ENCODE results near the gene CAMTA1. TPM values are rescaled to one million over a fixed set of nuclear protein-coding genes. Genes with fewer than 3 reads are reported as not detected.

Gene CAMTA1
- total RNA-seq, 2 donors from 2014 or later: 100 to 102 TPM

GRCh38 chr1:7390604-7391000, 605.3 kb downstream of the CAMTA1 start:
- Histone ChIP-seq H3K9me3 (no peaks in the 10 kb centered on the region), H3K36me3 (no peaks in the 10 kb centered on the region), H3K27me3 (replicated peaks; ENCODE audit: insufficient read depth) (no peaks in the 10 kb centered on the region), H3K4me1 (replicated peaks) (no peaks in the 10 kb centered on the region), H3K4me3 (no peak overlapping the region), H3K27ac (no peak overlapping the region)
- TF ChIP-seq POLR2A (IDR thresholded peaks at IDR 0.05) (no peak), POLR2AphosphoS5 (IDR thresholded peaks at IDR 0.05) (no peak)
- TF ChIP-seq, protein P1, sequence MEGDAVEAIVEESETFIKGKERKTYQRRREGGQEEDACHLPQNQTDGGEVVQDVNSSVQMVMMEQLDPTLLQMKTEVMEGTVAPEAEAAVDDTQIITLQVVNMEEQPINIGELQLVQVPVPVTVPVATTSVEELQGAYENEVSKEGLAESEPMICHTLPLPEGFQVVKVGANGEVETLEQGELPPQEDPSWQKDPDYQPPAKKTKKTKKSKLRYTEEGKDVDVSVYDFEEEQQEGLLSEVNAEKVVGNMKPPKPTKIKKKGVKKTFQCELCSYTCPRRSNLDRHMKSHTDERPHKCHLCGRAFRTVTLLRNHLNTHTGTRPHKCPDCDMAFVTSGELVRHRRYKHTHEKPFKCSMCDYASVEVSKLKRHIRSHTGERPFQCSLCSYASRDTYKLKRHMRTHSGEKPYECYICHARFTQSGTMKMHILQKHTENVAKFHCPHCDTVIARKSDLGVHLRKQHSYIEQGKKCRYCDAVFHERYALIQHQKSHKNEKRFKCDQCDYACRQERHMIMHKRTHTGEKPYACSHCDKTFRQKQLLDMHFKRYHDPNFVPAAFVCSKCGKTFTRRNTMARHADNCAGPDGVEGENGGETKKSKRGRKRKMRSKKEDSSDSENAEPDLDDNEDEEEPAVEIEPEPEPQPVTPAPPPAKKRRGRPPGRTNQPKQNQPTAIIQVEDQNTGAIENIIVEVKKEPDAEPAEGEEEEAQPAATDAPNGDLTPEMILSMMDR (IDR thresholded peaks at IDR 0.05): no peak
- WGBS: 96% methylated on average over 7 of the region's 7 CpGs
- DNase-seq (ENCODE audit: low spot score): no peak
- intact Hi-C loops (cut with DNase I): no loop called here

DNA sequence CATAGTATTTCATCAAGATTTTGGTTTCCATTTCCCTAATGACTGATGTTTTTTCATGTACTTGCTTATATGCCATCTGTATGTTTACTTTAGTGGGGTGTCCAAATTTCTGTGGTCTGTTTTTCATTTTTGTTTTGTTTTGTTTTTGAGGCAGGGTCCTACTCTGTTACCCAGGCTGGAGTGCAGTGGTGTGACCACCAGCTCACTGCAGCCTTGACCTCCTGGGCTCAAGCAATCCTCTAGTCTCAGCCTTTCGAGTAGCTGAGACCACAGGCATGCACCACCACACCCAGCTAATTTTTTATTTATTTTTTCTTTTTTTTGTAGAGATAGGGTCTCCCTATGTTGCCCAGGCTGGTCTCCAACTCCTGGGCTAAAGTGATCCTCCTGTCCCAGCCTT, 607.9 kb downstream of the CAMTA1 start:
- Histone ChIP-seq H3K27ac (no peak overlapping the region), H3K27me3 (replicated peaks; ENCODE audit: insufficient read depth) (no peaks in the 10 kb centered on the region), H3K9me3 (no peaks in the 10 kb centered on the region), H3K4me3 (no peak overlapping the region), H3K36me3 (no peaks in the 10 kb centered on the region), H3K4me1 (replicated peaks) (no peaks in the 10 kb centered on the region)
- intact Hi-C loops (cut with DNase I): no loop called here
- peak; percentile 0 for DNase-seq (ENCODE audit: low spot score)
- WGBS: 84% methylated on average over 1 of the region's 1 CpG
- no peak for TF ChIP-seq POLR2AphosphoS5 (IDR thresholded peaks at IDR 0.05)
- no peak for TF ChIP-seq POLR2A (IDR thresholded peaks at IDR 0.05)
- TF ChIP-seq, protein P1 (IDR thresholded peaks at IDR 0.05): no peak

DNA sequence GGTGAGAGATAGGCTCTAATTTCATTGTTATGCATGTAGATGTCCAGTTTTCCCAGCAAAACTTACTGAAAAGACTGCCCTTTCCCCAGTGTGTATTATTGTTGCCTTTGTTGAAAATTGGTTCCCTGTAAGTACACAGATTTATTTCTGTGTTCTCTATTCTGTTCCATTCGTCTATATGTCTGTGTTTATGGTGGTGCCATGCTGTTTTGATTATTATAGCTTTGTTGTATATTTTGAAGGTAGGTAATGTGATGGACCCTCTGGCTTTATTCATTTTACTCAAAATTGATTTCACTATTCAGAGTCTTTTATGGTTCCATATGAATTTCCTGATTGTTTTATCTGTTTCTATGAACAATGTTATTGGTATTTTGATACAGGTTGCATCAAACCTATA, 610.0 kb downstream of the CAMTA1 start:
- 97% methylated on average over 1 of the region's 1 CpG for WGBS
- Histone ChIP-seq H3K9me3 (no peaks in the 10 kb centered on the region), H3K4me1 (replicated peaks) (no peaks in the 10 kb centered on the region), H3K4me3 (no peak overlapping the region), H3K27ac (no peak overlapping the region), H3K27me3 (replicated peaks; ENCODE audit: insufficient read depth) (no peaks in the 10 kb centered on the region), H3K36me3 (no peaks in the 10 kb centered on the region)
- TF ChIP-seq POLR2AphosphoS5 (IDR thresholded peaks at IDR 0.05) (no peak), POLR2A (IDR thresholded peaks at IDR 0.05) (no peak)
- TF ChIP-seq, protein P1 (IDR thresholded peaks at IDR 0.05): no peak
- no peak for DNase-seq (ENCODE audit: low spot score)
- intact Hi-C loops (cut with DNase I): no loop called here

DNA sequence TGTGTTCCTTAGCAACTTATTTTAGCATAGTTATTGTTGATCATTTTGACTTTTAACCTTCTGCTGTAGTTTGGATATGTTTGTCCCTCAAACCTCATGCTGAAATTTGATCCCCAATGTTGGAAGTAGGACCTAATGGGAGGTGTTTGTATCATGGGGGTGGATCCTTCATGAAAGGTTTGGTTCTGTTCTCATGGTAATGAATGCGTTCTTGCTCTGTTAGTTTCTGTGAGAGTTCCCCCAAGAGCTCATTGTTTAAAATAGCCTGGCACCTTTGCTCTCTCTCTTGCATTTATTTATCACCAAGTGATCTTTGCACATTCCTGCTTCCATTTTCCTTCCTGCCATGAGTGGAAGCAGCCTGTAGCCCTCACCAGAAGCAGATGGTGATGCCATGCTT, 613.7 kb downstream of the CAMTA1 start:
- H3K27me3 ChIP-seq (replicated peaks; ENCODE audit: insufficient read depth): no peaks in the 10 kb centered on the region
- H3K27ac ChIP-seq: no peak overlapping the region
- DNase-seq (ENCODE audit: low spot score): no peak
- H3K9me3 ChIP-seq: no peaks in the 10 kb centered on the region
- no peak overlapping the region for H3K4me3 ChIP-seq
- no peaks in the 10 kb centered on the region for H3K4me1 ChIP-seq (replicated peaks)
- intact Hi-C loops (cut with DNase I): no loop called here
- TF ChIP-seq POLR2AphosphoS5 (IDR thresholded peaks at IDR 0.05) (no peak), POLR2A (IDR thresholded peaks at IDR 0.05) (no peak)
- TF ChIP-seq, protein P1 (IDR thresholded peaks at IDR 0.05): no peak
- 65% methylated on average over 1 of the region's 1 CpG for WGBS
- H3K36me3 ChIP-seq: no peaks in the 10 kb centered on the region

DNA sequence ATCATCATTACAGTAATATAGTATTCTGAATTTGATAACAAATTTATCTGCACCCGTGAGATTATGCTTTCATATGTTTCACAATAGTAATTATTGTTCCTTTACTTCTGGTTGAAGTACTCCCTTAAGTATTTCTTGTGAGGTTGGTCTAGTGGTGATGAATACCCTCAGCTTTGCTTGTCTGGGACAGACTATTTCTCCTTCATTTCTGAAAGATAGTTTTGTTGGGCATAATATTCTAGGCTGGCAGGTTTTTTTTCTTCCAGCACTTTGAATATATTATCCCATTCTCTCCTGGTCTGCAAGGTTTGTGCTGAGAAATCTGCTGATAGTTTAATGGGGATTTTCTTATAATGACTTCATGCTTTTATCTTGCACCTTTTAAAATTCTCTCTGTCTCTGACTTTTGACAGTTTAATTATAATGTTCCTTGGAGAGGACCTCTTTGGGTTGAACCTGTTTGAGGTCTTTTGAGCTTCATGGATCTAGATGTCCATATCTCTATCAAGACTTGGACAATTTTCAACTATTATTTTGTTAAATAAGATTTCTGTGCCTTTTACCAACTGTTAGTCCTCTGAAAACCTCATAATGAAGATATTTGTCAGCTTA, 614.4 kb downstream of the CAMTA1 start:
- TF ChIP-seq, protein P1 (IDR thresholded peaks at IDR 0.05): no peak
- no peak for TF ChIP-seq POLR2AphosphoS5 (IDR thresholded peaks at IDR 0.05)
- TF ChIP-seq POLR2A (IDR thresholded peaks at IDR 0.05): no peak
- Histone ChIP-seq H3K4me1 (replicated peaks) (no peaks in the 10 kb centered on the region), H3K36me3 (no peaks in the 10 kb centered on the region), H3K27ac (no peak overlapping the region), H3K27me3 (replicated peaks; ENCODE audit: insufficient read depth) (no peaks in the 10 kb centered on the region), H3K4me3 (no peak overlapping the region), H3K9me3 (no peaks in the 10 kb centered on the region)
- 91% methylated on average over 1 of the region's 1 CpG for WGBS
- no peak for DNase-seq (ENCODE audit: low spot score)
- intact Hi-C loops (cut with DNase I): no loop called here

All from prostate gland (tissue), 2 donors.